ENCODE measurements around the gene TRPM3.

TRPM3 gene

DNA sequence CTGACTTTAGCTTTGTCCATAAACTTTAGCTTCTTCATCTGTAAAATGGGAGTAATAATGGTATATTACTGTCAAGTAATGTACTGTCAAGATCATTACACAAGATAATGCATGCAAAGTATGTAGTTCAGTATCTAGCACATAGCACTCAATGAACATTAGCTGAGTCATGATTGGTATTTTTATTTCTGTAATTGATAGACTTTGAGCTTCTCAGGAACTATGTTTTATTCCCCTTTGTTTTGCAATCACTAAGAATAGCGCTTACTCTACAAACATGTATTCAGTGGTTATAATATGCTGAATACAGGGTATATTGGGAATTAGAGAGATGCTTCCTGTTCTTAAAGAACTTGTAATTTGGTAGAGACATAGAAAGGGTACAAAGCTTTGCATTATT lies 564.6 kb downstream of the TRPM3 start:
- no peaks in the 10 kb centered on the region for H3K79me1 ChIP-seq (ENCODE audit: low read length)
- no peaks in the 10 kb centered on the region for H3K4me1 ChIP-seq (ENCODE audit: control insufficient read depth in 1 of 2, insufficient read depth in 2 of 2, low read length in 2 of 2)
- no peak overlapping the region for H2BK120ac ChIP-seq (ENCODE audit: insufficient read depth, low read length, poor library complexity)
- no peak overlapping the region for H2AFZ ChIP-seq (ENCODE audit: insufficient read depth, low read length, poor library complexity)
- no peak overlapping the region for H2BK5ac ChIP-seq (ENCODE audit: low read depth, low read length, poor library complexity)
- H2BK12ac ChIP-seq (ENCODE audit: low read length) = no peak overlapping the region
- no peaks in the 10 kb centered on the region for H3K36me3 ChIP-seq (ENCODE audit: control insufficient read depth in 1 of 2, insufficient read depth in 2 of 2, low read length in 2 of 2)
- no peak overlapping the region for H3K18ac ChIP-seq (ENCODE audit: low read length)
- no peak overlapping the region for H3K4ac ChIP-seq (ENCODE audit: low read depth, low read length)
- no peak overlapping the region for H2AK5ac ChIP-seq (ENCODE audit: low read length)
- no peak overlapping the region for H3K23ac ChIP-seq (ENCODE audit: low read length)
- no peak overlapping the region for H3K4me2 ChIP-seq (ENCODE audit: low read length)
- H3K27me3 ChIP-seq (ENCODE audit: insufficient read depth, low read length) = no peaks in the 10 kb centered on the region
- DNase-seq = peak in 1 of 2 donors; percentile 17
- no peak overlapping the region for H3K27ac ChIP-seq (ENCODE audit: low read depth, low read length)
- H4K8ac ChIP-seq (ENCODE audit: low read depth, low read length) = no peak overlapping the region
- peaks cover 2% of the 10 kb centered on the region for H3K9me3 ChIP-seq (ENCODE audit: insufficient read depth, low read depth, low read length)
- no peak overlapping the region for H3K4me3 ChIP-seq (ENCODE audit: low read depth, low read length)
- no peaks in the 10 kb centered on the region for H3K79me2 ChIP-seq (ENCODE audit: control insufficient read depth, insufficient read depth, low read length, poor library complexity)
- H4K12ac ChIP-seq (ENCODE audit: low read depth, low read length) = no peak overlapping the region
- whole genome bisulfite sequencing (ENCODE audit: extremely low coverage, insufficient coverage, insufficient read length) = no CpG with 5 or more reads among the region's 1 CpG
- H3K9ac ChIP-seq (ENCODE audit: low read length) = no peak overlapping the region
- no peak overlapping the region for H3K14ac ChIP-seq (ENCODE audit: low read length)
- no peak overlapping the region for H4K91ac ChIP-seq (ENCODE audit: low read depth, low read length)

DNA sequence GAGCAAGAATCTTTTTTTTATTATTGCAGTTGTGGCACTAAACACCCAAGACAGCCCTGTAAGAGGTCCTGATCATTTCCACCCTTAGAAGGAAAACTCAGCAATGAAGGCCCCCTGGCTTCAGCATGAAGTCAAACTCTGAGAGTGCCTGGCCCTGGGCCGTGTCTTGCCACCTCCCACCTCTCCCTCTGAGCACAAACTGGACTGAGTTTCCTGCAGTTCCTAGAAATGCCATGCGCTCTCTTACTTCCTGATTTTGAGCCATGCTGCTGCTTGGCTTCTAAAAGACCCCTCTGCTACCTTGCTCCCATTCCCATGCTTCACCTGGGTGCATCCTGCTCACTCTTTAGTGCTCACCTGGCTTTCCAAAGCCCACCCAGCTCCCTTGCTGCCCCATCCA lies 566.5 kb downstream of the TRPM3 start:
- no peaks in the 10 kb centered on the region for H3K79me2 ChIP-seq (ENCODE audit: control insufficient read depth, insufficient read depth, low read length, poor library complexity)
- no peak overlapping the region for H2AFZ ChIP-seq (ENCODE audit: insufficient read depth, low read length, poor library complexity)
- H2BK120ac ChIP-seq (ENCODE audit: insufficient read depth, low read length, poor library complexity) = no peak overlapping the region
- no peak overlapping the region for H3K9ac ChIP-seq (ENCODE audit: low read length)
- no peak overlapping the region for H3K4me2 ChIP-seq (ENCODE audit: low read length)
- no peaks in the 10 kb centered on the region for H3K79me1 ChIP-seq (ENCODE audit: low read length)
- DNase-seq = no peak
- no peak overlapping the region for H3K4me3 ChIP-seq (ENCODE audit: low read depth, low read length)
- no peak overlapping the region for H3K27ac ChIP-seq (ENCODE audit: low read depth, low read length)
- no peak overlapping the region for H4K8ac ChIP-seq (ENCODE audit: low read depth, low read length)
- H4K91ac ChIP-seq (ENCODE audit: low read depth, low read length) = no peak overlapping the region
- no peaks in the 10 kb centered on the region for H3K4me1 ChIP-seq (ENCODE audit: control insufficient read depth in 1 of 2, insufficient read depth in 2 of 2, low read length in 2 of 2)
- no peak overlapping the region for H3K23ac ChIP-seq (ENCODE audit: low read length)
- no peak overlapping the region for H3K18ac ChIP-seq (ENCODE audit: low read length)
- no peak overlapping the region for H2BK12ac ChIP-seq (ENCODE audit: low read length)
- no peak overlapping the region for H3K4ac ChIP-seq (ENCODE audit: low read depth, low read length)
- WGBS (ENCODE audit: extremely low coverage, insufficient coverage, insufficient read length) = no CpG with 5 or more reads among the region's 2 CpGs
- no peaks in the 10 kb centered on the region for H3K36me3 ChIP-seq (ENCODE audit: control insufficient read depth in 1 of 2, insufficient read depth in 2 of 2, low read length in 2 of 2)
- no peak overlapping the region for H4K12ac ChIP-seq (ENCODE audit: low read depth, low read length)
- H2BK5ac ChIP-seq (ENCODE audit: low read depth, low read length, poor library complexity) = no peak overlapping the region
- no peak overlapping the region for H2AK5ac ChIP-seq (ENCODE audit: low read length)
- H3K14ac ChIP-seq (ENCODE audit: low read length) = no peak overlapping the region
- H3K27me3 ChIP-seq (ENCODE audit: insufficient read depth, low read length) = no peaks in the 10 kb centered on the region
- H3K9me3 ChIP-seq (ENCODE audit: insufficient read depth, low read depth, low read length) = peaks cover 2% of the 10 kb centered on the region

GRCh38 chr9:70553707-70554673 lies 567.4 kb downstream of the TRPM3 start:
- H3K18ac ChIP-seq (ENCODE audit: low read length) = no peak overlapping the region
- no peak overlapping the region for H3K4me2 ChIP-seq (ENCODE audit: low read length)
- peaks cover 2% of the 10 kb centered on the region for H3K9me3 ChIP-seq (ENCODE audit: insufficient read depth, low read depth, low read length)
- no peak overlapping the region for H2AFZ ChIP-seq (ENCODE audit: insufficient read depth, low read length, poor library complexity)
- H2BK12ac ChIP-seq (ENCODE audit: low read length) = no peak overlapping the region
- no peak overlapping the region for H4K8ac ChIP-seq (ENCODE audit: low read depth, low read length)
- H4K91ac ChIP-seq (ENCODE audit: low read depth, low read length) = no peak overlapping the region
- no peak overlapping the region for H2BK5ac ChIP-seq (ENCODE audit: low read depth, low read length, poor library complexity)
- H3K79me2 ChIP-seq (ENCODE audit: control insufficient read depth, insufficient read depth, low read length, poor library complexity) = no peaks in the 10 kb centered on the region
- no peaks in the 10 kb centered on the region for H3K79me1 ChIP-seq (ENCODE audit: low read length)
- WGBS (ENCODE audit: extremely low coverage, insufficient coverage, insufficient read length) = no CpG with 5 or more reads among the region's 12 CpGs
- no peak overlapping the region for H2AK5ac ChIP-seq (ENCODE audit: low read length)
- no peak overlapping the region for H4K12ac ChIP-seq (ENCODE audit: low read depth, low read length)
- no peak overlapping the region for H3K23ac ChIP-seq (ENCODE audit: low read length)
- H3K4me1 ChIP-seq (ENCODE audit: control insufficient read depth in 1 of 2, insufficient read depth in 2 of 2, low read length in 2 of 2) = no peaks in the 10 kb centered on the region
- no peak overlapping the region for H3K4ac ChIP-seq (ENCODE audit: low read depth, low read length)
- no peak overlapping the region for H3K9ac ChIP-seq (ENCODE audit: low read length)
- no peaks in the 10 kb centered on the region for H3K27me3 ChIP-seq (ENCODE audit: insufficient read depth, low read length)
- no peaks in the 10 kb centered on the region for H3K36me3 ChIP-seq (ENCODE audit: control insufficient read depth in 1 of 2, insufficient read depth in 2 of 2, low read length in 2 of 2)
- no peak overlapping the region for H2BK120ac ChIP-seq (ENCODE audit: insufficient read depth, low read length, poor library complexity)
- H3K14ac ChIP-seq (ENCODE audit: low read length) = no peak overlapping the region
- no peak for DNase-seq
- no peak overlapping the region for H3K27ac ChIP-seq (ENCODE audit: low read depth, low read length)
- H3K4me3 ChIP-seq (ENCODE audit: low read depth, low read length) = no peak overlapping the region

- Histone ChIP-seq H3K9me3 (ENCODE audit: insufficient read depth, low read depth, low read length) (peaks cover 2% of the 10 kb centered on the region), H3K79me2 (ENCODE audit: control insufficient read depth, insufficient read depth, low read length, poor library complexity) (no peaks in the 10 kb centered on the region), H4K12ac (ENCODE audit: low read depth, low read length) (no peak overlapping the region), H3K9ac (ENCODE audit: low read length) (no peak overlapping the region), H3K79me1 (ENCODE audit: low read length) (no peaks in the 10 kb centered on the region), H3K27ac (ENCODE audit: low read depth, low read length) (no peak overlapping the region), H4K91ac (ENCODE audit: low read depth, low read length) (no peak overlapping the region), H3K23ac (ENCODE audit: low read length) (no peak overlapping the region), H2AK5ac (ENCODE audit: low read length) (no peak overlapping the region), H3K18ac (ENCODE audit: low read length) (no peak overlapping the region), H2BK120ac (ENCODE audit: insufficient read depth, low read length, poor library complexity) (no peak overlapping the region), H2BK12ac (ENCODE audit: low read length) (no peak overlapping the region), H3K4me1 (ENCODE audit: control insufficient read depth in 1 of 2, insufficient read depth in 2 of 2, low read length in 2 of 2) (no peaks in the 10 kb centered on the region), H3K36me3 (ENCODE audit: control insufficient read depth in 1 of 2, insufficient read depth in 2 of 2, low read length in 2 of 2) (no peaks in the 10 kb centered on the region), H3K14ac (ENCODE audit: low read length) (no peak overlapping the region), H3K4me2 (ENCODE audit: low read length) (no peak overlapping the region), H3K27me3 (ENCODE audit: insufficient read depth, low read length) (no peaks in the 10 kb centered on the region), H3K4ac (ENCODE audit: low read depth, low read length) (no peak overlapping the region), H3K4me3 (ENCODE audit: low read depth, low read length) (peak overlapping the region; percentile 4), H4K8ac (ENCODE audit: low read depth, low read length) (no peak overlapping the region), H2BK5ac (ENCODE audit: low read depth, low read length, poor library complexity) (no peak overlapping the region), H2AFZ (ENCODE audit: insufficient read depth, low read length, poor library complexity) (no peak overlapping the region)
- WGBS (ENCODE audit: extremely low coverage, insufficient coverage, insufficient read length) = no CpG with 5 or more reads among the region's 9 CpGs
- no peak for DNase-seq
These were observed 568.9 kb downstream of the TRPM3 start for GRCh38 chr9:70552561-70552960.
